Upper lobe of left lung (tissue), 4 donors: ENCODE measurements around the gene VKORC1.

Experiments used
- CTCF ChIP-seq, 6 experiments: fragments of 450-650 bp in 4 of 6; fragments of 200-600 bp in 2 of 6; sonication (generic) in 2 of 6; IDR thresholded peaks; one replicate each; pipeline ENCODE4 v1.5.1; 2016 to 2019; ENCODE audit warnings: antibody characterized with exemption in 6 of 6
- EP300 ChIP-seq, 4 donors: sonication (generic); formaldehyde crosslinking; IDR thresholded peaks; one replicate each; pipeline ENCODE4 v1.5.1; 2017; ENCODE audit warnings: antibody characterized with exemption in 4 of 4, control low read depth in 2 of 4
- POLR2A ChIP-seq, 4 donors: fragments of 450-650 bp; IDR thresholded peaks; one replicate each; pipeline ENCODE4 v1.5.1; 2016 to 2017; ENCODE audit warnings: antibody characterized with exemption in 4 of 4, mild to moderate bottlenecking in 2 of 4

- TF ChIP-seq CTCF (IDR thresholded peaks at IDR 0.05) (no peak), EP300 (IDR thresholded peaks at IDR 0.05) (no peak), POLR2A (IDR thresholded peaks at IDR 0.05) (no peak)
Measured at GRCh38 chr16:31109622-31110021, 15.0 kb upstream of the VKORC1 start.
